ENCODE measurements around the gene TENM3.

The TENM3 gene

GRCh38 chr4:182291597-182292270 is 48.5 kb downstream of the TENM3 start:
- Histone ChIP-seq H3K9me3 (ENCODE audit: insufficient read depth, low read depth, low read length) (no peaks in the 10 kb centered on the region), H3K4me1 (ENCODE audit: insufficient read depth, low read length) (peaks cover 17% of the 10 kb centered on the region), H3K9ac (ENCODE audit: low read depth, low read length) (no peak overlapping the region), H3K27ac (ENCODE audit: low read depth, low read length) (no peak overlapping the region), H3K4me3 (ENCODE audit: low read length) (no peak overlapping the region), H3K36me3 (ENCODE audit: insufficient read depth, low read length) (no peaks in the 10 kb centered on the region), H3K27me3 (ENCODE audit: insufficient read depth, low read length) (no peaks in the 10 kb centered on the region)
- 92% methylated on average over 11 of the region's 11 CpGs for WGBS

DNA sequence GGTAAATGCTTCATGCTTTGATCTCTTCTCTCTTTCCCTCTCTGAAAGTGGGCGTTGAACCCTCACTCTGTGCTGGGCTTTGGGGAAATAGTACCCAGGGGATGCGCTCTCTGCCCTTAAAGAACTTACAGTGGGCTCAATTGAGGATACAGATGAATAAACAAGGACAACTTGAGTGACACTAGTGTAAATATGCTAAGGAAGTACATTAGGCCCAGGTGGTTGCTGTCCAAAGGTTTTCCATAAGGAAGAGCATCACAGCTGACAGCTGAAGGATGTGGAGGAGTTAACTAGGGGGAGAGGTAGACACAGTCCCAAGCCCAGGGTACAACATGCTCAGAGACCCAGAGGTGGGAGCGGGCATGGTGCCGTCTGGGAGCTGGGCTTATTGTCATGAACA is 49.4 kb downstream of the TENM3 start:
- no peak overlapping the region for H3K9ac ChIP-seq (ENCODE audit: low read depth, low read length)
- WGBS = 96% methylated on average over 4 of the region's 4 CpGs
- H3K27me3 ChIP-seq (ENCODE audit: insufficient read depth, low read length) = no peaks in the 10 kb centered on the region
- H3K4me3 ChIP-seq (ENCODE audit: low read length) = no peak overlapping the region
- no peaks in the 10 kb centered on the region for H3K36me3 ChIP-seq (ENCODE audit: insufficient read depth, low read length)
- no peak overlapping the region for H3K27ac ChIP-seq (ENCODE audit: low read depth, low read length)
- H3K9me3 ChIP-seq (ENCODE audit: insufficient read depth, low read depth, low read length) = no peaks in the 10 kb centered on the region
- peaks cover 22% of the 10 kb centered on the region for H3K4me1 ChIP-seq (ENCODE audit: insufficient read depth, low read length)

GRCh38 chr4:182293691-182294255 is 50.6 kb downstream of the TENM3 start:
- no peak overlapping the region for H3K9ac ChIP-seq (ENCODE audit: low read depth, low read length)
- no peaks in the 10 kb centered on the region for H3K36me3 ChIP-seq (ENCODE audit: insufficient read depth, low read length)
- H3K27me3 ChIP-seq (ENCODE audit: insufficient read depth, low read length) = no peaks in the 10 kb centered on the region
- WGBS = 50% methylated on average over 14 of the region's 14 CpGs
- H3K9me3 ChIP-seq (ENCODE audit: insufficient read depth, low read depth, low read length) = no peaks in the 10 kb centered on the region
- no peak overlapping the region for H3K4me3 ChIP-seq (ENCODE audit: low read length)
- no peak overlapping the region for H3K27ac ChIP-seq (ENCODE audit: low read depth, low read length)
- H3K4me1 ChIP-seq (ENCODE audit: insufficient read depth, low read length) = peaks cover 29% of the 10 kb centered on the region

DNA sequence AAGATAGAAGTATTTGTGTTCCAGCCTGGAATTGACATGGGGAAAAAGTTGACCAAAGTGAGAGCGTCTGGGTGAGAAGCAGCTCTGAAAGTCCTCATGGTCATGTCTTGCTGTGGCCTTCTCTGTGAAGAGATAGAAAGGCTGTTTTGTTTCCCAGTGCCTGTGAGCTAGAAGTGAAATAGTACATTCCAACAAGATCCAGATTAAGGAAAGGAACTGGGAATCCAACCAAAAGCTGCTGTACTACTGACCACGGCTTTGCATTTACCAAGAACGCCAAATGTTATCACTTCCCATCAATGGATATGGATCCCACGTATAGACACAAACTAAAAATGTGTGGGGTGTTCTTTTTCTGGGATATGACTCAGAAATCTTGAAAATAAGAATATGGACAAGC is 51.2 kb downstream of the TENM3 start:
- Histone ChIP-seq H3K27ac (ENCODE audit: low read depth, low read length) (no peak overlapping the region), H3K4me1 (ENCODE audit: insufficient read depth, low read length) (peaks cover 29% of the 10 kb centered on the region), H3K4me3 (ENCODE audit: low read length) (no peak overlapping the region), H3K9ac (ENCODE audit: low read depth, low read length) (no peak overlapping the region), H3K27me3 (ENCODE audit: insufficient read depth, low read length) (no peaks in the 10 kb centered on the region), H3K9me3 (ENCODE audit: insufficient read depth, low read depth, low read length) (no peaks in the 10 kb centered on the region), H3K36me3 (ENCODE audit: insufficient read depth, low read length) (no peaks in the 10 kb centered on the region)
- WGBS = 92% methylated on average over 4 of the region's 4 CpGs

GRCh38 chr4:182297659-182298058 is 54.5 kb downstream of the TENM3 start:
- no peak overlapping the region for H3K4me3 ChIP-seq (ENCODE audit: low read length)
- 90% methylated on average over 9 of the region's 9 CpGs for WGBS
- H3K27me3 ChIP-seq (ENCODE audit: insufficient read depth, low read length) = no peaks in the 10 kb centered on the region
- H3K9me3 ChIP-seq (ENCODE audit: insufficient read depth, low read depth, low read length) = no peaks in the 10 kb centered on the region
- no peak overlapping the region for H3K9ac ChIP-seq (ENCODE audit: low read depth, low read length)
- H3K4me1 ChIP-seq (ENCODE audit: insufficient read depth, low read length) = peaks cover 29% of the 10 kb centered on the region
- no peaks in the 10 kb centered on the region for H3K36me3 ChIP-seq (ENCODE audit: insufficient read depth, low read length)
- no peak overlapping the region for H3K27ac ChIP-seq (ENCODE audit: low read depth, low read length)

DNA sequence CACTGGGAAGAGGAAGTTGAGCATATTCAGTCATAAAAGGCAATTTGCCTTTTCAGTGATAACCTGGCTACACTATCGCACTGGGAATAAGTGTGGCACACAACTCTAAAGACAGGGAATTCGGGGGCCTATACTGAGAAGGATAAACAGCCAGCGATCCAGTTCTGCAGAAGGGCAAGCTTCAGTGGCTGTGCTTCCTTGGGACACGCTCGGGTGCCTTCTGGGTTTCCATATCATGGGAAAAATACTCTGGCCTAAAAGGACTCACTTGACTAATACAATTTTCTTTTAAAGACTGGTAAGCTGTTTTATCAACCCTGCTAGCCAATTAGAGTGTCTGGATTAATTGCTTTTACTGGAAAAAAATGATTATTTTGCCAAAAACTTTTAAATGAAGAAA is 58.5 kb downstream of the TENM3 start:
- no peaks in the 10 kb centered on the region for H3K27me3 ChIP-seq (ENCODE audit: insufficient read depth, low read length)
- H3K9ac ChIP-seq (ENCODE audit: low read depth, low read length) = no peak overlapping the region
- peaks cover 12% of the 10 kb centered on the region; the same call in 1 of the 2 replicates for H3K4me1 ChIP-seq (ENCODE audit: insufficient read depth, low read length)
- no peak overlapping the region for H3K27ac ChIP-seq (ENCODE audit: low read depth, low read length)
- no peaks in the 10 kb centered on the region for H3K36me3 ChIP-seq (ENCODE audit: insufficient read depth, low read length)
- H3K9me3 ChIP-seq (ENCODE audit: insufficient read depth, low read depth, low read length) = no peaks in the 10 kb centered on the region
- WGBS = 92% methylated on average over 5 of the region's 5 CpGs
- no peak overlapping the region for H3K4me3 ChIP-seq (ENCODE audit: low read length)

GRCh38 chr4:182303847-182304246 is 60.6 kb downstream of the TENM3 start:
- no peak overlapping the region for H3K27ac ChIP-seq (ENCODE audit: low read depth, low read length)
- no peaks in the 10 kb centered on the region for H3K27me3 ChIP-seq (ENCODE audit: insufficient read depth, low read length)
- no peaks in the 10 kb centered on the region for H3K4me1 ChIP-seq (ENCODE audit: insufficient read depth, low read length)
- H3K4me3 ChIP-seq (ENCODE audit: low read length) = no peak overlapping the region
- H3K9ac ChIP-seq (ENCODE audit: low read depth, low read length) = no peak overlapping the region
- WGBS = 100% methylated on average over 2 of the region's 5 CpGs
- no peaks in the 10 kb centered on the region for H3K36me3 ChIP-seq (ENCODE audit: insufficient read depth, low read length)
- no peaks in the 10 kb centered on the region for H3K9me3 ChIP-seq (ENCODE audit: insufficient read depth, low read depth, low read length)

GRCh38 chr4:182306792-182307507 is 63.7 kb downstream of the TENM3 start:
- H3K27ac ChIP-seq (ENCODE audit: low read depth, low read length) = no peak overlapping the region
- no peak overlapping the region for H3K4me3 ChIP-seq (ENCODE audit: low read length)
- H3K36me3 ChIP-seq (ENCODE audit: insufficient read depth, low read length) = no peaks in the 10 kb centered on the region
- H3K9me3 ChIP-seq (ENCODE audit: insufficient read depth, low read depth, low read length) = no peaks in the 10 kb centered on the region
- no peaks in the 10 kb centered on the region for H3K4me1 ChIP-seq (ENCODE audit: insufficient read depth, low read length)
- 85% methylated on average over 3 of the region's 4 CpGs for WGBS
- H3K27me3 ChIP-seq (ENCODE audit: insufficient read depth, low read length) = no peaks in the 10 kb centered on the region
- no peak overlapping the region for H3K9ac ChIP-seq (ENCODE audit: low read depth, low read length)

- Histone ChIP-seq H3K36me3 (ENCODE audit: insufficient read depth, low read length) (no peaks in the 10 kb centered on the region), H3K9me3 (ENCODE audit: insufficient read depth, low read depth, low read length) (no peaks in the 10 kb centered on the region), H3K9ac (ENCODE audit: low read depth, low read length) (no peak overlapping the region), H3K27ac (ENCODE audit: low read depth, low read length) (no peak overlapping the region), H3K27me3 (ENCODE audit: insufficient read depth, low read length) (no peaks in the 10 kb centered on the region), H3K4me3 (ENCODE audit: low read length) (no peak overlapping the region), H3K4me1 (ENCODE audit: insufficient read depth, low read length) (no peaks in the 10 kb centered on the region)
- 89% methylated on average over 2 of the region's 2 CpGs for WGBS
These were observed 64.5 kb downstream of the TENM3 start for GRCh38 chr4:182307746-182308145.

DNA sequence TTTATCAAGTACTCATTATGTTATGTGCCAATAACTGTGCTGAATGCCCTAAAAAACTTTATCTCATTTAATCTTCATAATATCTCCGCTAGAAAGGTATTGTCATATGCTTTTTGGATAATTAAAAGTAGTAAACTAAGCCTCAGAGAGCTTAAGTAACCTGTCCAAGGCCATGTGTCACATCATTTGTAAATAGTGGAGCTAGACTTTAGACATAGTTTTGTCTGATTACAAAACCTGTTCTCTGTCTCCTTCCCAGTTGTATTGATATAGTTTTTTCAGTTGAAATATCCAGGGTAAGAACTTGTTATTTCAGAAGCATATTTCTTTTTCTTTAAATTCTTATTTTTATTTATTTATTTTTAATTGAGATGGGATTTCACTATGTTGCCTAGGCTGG is 66.7 kb downstream of the TENM3 start:
- no peak overlapping the region for H3K27ac ChIP-seq (ENCODE audit: low read depth, low read length)
- H3K27me3 ChIP-seq (ENCODE audit: insufficient read depth, low read length) = no peaks in the 10 kb centered on the region
- H3K4me1 ChIP-seq (ENCODE audit: insufficient read depth, low read length) = no peaks in the 10 kb centered on the region
- peaks cover 14% of the 10 kb centered on the region for H3K9me3 ChIP-seq (ENCODE audit: insufficient read depth, low read depth, low read length)
- WGBS = 100% methylated on average over 1 of the region's 1 CpG
- H3K36me3 ChIP-seq (ENCODE audit: insufficient read depth, low read length) = peaks cover 5% of the 10 kb centered on the region; the same call in 1 of the 2 replicates
- no peak overlapping the region for H3K4me3 ChIP-seq (ENCODE audit: low read length)
- no peak overlapping the region for H3K9ac ChIP-seq (ENCODE audit: low read depth, low read length)

DNA sequence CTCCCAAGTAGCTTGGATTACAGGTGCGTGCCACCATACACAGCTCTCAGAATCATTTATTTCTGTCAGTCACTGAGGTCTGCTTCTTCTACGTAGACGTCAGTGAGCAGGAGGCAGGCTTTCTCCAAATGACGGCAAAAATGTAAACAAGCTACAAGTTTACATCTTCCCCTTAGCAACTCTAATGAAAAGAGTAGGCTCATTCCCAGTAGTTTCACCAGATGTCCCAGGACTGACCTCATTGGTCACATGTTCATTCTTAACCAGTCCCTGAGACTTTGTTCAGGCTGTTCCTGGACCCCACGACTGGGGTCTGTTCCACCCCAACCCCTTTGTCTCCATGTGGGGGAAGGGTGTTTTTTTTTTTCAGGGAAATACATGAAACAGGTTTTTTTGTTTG is 67.1 kb downstream of the TENM3 start:
- WGBS = 98% methylated on average over 5 of the region's 5 CpGs
- no peak overlapping the region for H3K9ac ChIP-seq (ENCODE audit: low read depth, low read length)
- no peak overlapping the region for H3K27ac ChIP-seq (ENCODE audit: low read depth, low read length)
- peaks cover 17% of the 10 kb centered on the region for H3K9me3 ChIP-seq (ENCODE audit: insufficient read depth, low read depth, low read length)
- no peaks in the 10 kb centered on the region for H3K4me1 ChIP-seq (ENCODE audit: insufficient read depth, low read length)
- peaks cover 5% of the 10 kb centered on the region; the same call in 1 of the 2 replicates for H3K36me3 ChIP-seq (ENCODE audit: insufficient read depth, low read length)
- H3K27me3 ChIP-seq (ENCODE audit: insufficient read depth, low read length) = no peaks in the 10 kb centered on the region
- H3K4me3 ChIP-seq (ENCODE audit: low read length) = no peak overlapping the region

Data from HUES64 (cell line).